Hindlimb muscle (tissue), 1 donor: ENCODE data around the gene KRT33B. TPM values are rescaled to one million over a fixed set of nuclear protein-coding genes. Genes with fewer than 3 reads are reported as not detected.
A peak's percentile ranks its signal among the peaks of the same experiment; 100 is the strongest.

Experiments used
- DNase-seq: peaks from one replicate; pipeline ENCODE4 v3.0.0-alpha.2; 2013
- polyA plus RNA-seq: library from polyadenylated mRNA; unstranded; fragments of 120-200 nt; gene quantifications from one replicate; pipeline ENCODE4 v1.2.1, GENCODE V29; 2013; ENCODE audit not compliant: insufficient read length

The KRT33B gene
- polyA plus RNA-seq, 1 donor: not detected

GRCh38 chr17:41322903-41323895, 46.4 kb downstream of the KRT33B start:
- no peak for DNase-seq

- peak; percentile 20 for DNase-seq
Observed at GRCh38 chr17:41322094-41322902, 47.3 kb downstream of the KRT33B start.

GRCh38 chr17:41318231-41318630, 51.4 kb downstream of the KRT33B start:
- DNase-seq: no peak

DNA sequence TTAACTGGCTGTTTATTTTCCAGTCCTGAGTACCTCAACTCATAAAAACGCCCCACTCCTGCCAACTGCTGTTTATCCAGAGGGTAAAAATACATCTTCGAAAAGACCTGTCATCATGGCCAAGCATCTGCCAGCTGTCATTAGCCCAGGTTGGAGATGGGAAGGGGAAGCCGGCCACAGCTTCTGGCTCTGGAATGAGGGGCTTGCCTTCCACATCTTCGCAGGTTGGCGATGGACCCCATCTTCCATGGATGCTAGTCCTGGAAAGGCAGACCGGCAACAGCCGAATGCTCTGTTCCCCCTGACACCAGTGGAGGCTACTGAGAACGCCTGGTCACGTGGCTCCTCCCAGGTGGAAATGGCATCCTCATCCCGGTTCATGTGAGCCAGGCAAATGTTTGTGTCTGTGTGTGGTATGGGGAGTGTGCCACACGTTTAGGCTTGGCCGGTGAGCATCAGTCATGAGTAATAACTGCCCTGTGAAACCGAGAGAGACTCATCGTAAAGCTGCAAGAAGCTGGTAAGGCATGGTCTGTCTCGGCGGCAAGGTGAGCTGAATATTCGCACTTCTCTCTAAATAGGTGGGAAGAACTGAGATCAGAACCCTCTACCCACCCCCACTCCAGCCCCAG, 53.7 kb downstream of the KRT33B start:
- DNase-seq: no peak

DNA sequence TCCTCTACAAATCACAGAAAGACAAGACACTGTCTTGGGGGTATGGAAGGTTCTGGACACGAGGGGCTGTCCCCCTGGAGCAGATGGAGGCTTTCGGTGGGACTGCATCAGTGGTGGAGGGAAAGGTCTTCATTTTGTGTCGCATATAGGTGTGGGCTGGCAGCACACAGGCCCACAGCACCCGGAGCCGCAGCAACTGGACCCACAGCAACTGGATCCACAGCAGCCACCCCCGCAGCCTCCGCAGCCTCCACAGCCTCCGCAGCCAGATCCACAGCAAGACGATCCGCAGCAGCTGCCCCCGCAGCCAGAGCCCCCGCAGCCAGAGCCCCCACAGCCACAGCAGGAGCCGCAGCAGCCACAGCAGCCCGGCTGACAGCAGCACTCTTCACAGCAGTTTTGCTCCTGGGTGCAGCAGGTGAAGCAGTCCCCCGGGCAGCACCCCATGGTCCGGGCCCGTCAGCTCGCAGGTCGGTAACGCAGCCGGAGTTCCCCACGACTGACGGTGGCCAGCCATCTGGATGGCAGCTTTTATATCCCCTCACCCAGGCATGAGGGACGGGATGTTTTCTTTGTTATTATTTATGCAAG, 54.3 kb downstream of the KRT33B start, which contains the start of gene KRTAP17-1:
TSS of gene KRTAP17-1 (minus strand) at position 507 of the 591 bp plus-strand sequence. CDS start at position 447, 60 bp downstream.
- DNase-seq: no peak

Other genes with a start within 250 kb of the KRT33B start
- gene KRTAP4-12, start 245.6 kb downstream of the KRT33B start, polyA plus RNA-seq: not detected
- not detected for gene KRTAP4-6, start 229.3 kb downstream of the KRT33B start, polyA plus RNA-seq
- not detected for gene KRTAP4-5, start 220.0 kb downstream of the KRT33B start, polyA plus RNA-seq
- gene KRTAP4-4, start 209.1 kb downstream of the KRT33B start, polyA plus RNA-seq: not detected
- not detected for gene KRTAP4-3, start 201.6 kb downstream of the KRT33B start, polyA plus RNA-seq
- gene KRTAP4-2, start 191.6 kb downstream of the KRT33B start, polyA plus RNA-seq: not detected
- not detected for gene KRTAP4-1, start 184.9 kb downstream of the KRT33B start, polyA plus RNA-seq
- gene KRTAP9-1, start 179.9 kb downstream of the KRT33B start, polyA plus RNA-seq: not detected
- gene KRTAP9-2, start 143.2 kb downstream of the KRT33B start, polyA plus RNA-seq: not detected
- gene KRTAP9-3, start 137.4 kb downstream of the KRT33B start, polyA plus RNA-seq: not detected
- not detected for gene KRTAP9-8, start 131.8 kb downstream of the KRT33B start, polyA plus RNA-seq
- gene KRTAP9-4, start 120.1 kb downstream of the KRT33B start, polyA plus RNA-seq: not detected
- gene KRTAP9-9, start 114.4 kb downstream of the KRT33B start, polyA plus RNA-seq: not detected
- 0.30 TPM for gene KRTAP9-6, start 104.4 kb downstream of the KRT33B start, polyA plus RNA-seq
- not detected for gene KRTAP9-7, start 94.1 kb downstream of the KRT33B start, polyA plus RNA-seq
- gene KRTAP29-1, start 67.0 kb downstream of the KRT33B start, polyA plus RNA-seq: not detected
- gene KRTAP16-1, start 60.5 kb downstream of the KRT33B start, polyA plus RNA-seq: not detected
- gene KRTAP17-1, start 54.1 kb downstream of the KRT33B start, polyA plus RNA-seq: not detected
- gene KRT33A, start 19.0 kb downstream of the KRT33B start, polyA plus RNA-seq: not detected
- gene KRT34, start 12.5 kb upstream of the KRT33B start, polyA plus RNA-seq: not detected
- gene KRT31, start 27.8 kb upstream of the KRT33B start, polyA plus RNA-seq: 2.3 TPM
- gene KRT37, start 54.8 kb upstream of the KRT33B start, polyA plus RNA-seq: not detected
- not detected for gene KRT38, start 71.2 kb upstream of the KRT33B start, polyA plus RNA-seq
- gene KRT32, start 97.6 kb upstream of the KRT33B start, polyA plus RNA-seq: not detected
- not detected for gene KRT35, start 111.3 kb upstream of the KRT33B start, polyA plus RNA-seq
- not detected for gene KRT36, start 120.1 kb upstream of the KRT33B start, polyA plus RNA-seq
- gene KRT13, start 135.8 kb upstream of the KRT33B start, polyA plus RNA-seq: 1.9 TPM
- gene KRT15, start 149.1 kb upstream of the KRT33B start, polyA plus RNA-seq: 3.2 TPM
- 1.2 TPM for gene KRT19, start 158.5 kb upstream of the KRT33B start, polyA plus RNA-seq
- not detected for gene KRT9, start 202.2 kb upstream of the KRT33B start, polyA plus RNA-seq
- 2.5 TPM for gene KRT14, start 217.1 kb upstream of the KRT33B start, polyA plus RNA-seq
- 0.23 TPM for gene KRT16, start 243.0 kb upstream of the KRT33B start, polyA plus RNA-seq